Non-pigmented ciliary epithelial cell (primary cell): ENCODE results near the gene DAZAP1.
"Not testable (repeated sequence)": the region's sequence is repeated elsewhere in the genome, so short reads cannot be mapped to it uniquely, and the experiment has no call there.

ENCODE experiments used
- DNase-seq: peaks from one replicate; pipeline ENCODE4 v3.0.0-alpha.2; 2010; ENCODE audit warnings: low read depth

The DAZAP1 gene

DNA sequence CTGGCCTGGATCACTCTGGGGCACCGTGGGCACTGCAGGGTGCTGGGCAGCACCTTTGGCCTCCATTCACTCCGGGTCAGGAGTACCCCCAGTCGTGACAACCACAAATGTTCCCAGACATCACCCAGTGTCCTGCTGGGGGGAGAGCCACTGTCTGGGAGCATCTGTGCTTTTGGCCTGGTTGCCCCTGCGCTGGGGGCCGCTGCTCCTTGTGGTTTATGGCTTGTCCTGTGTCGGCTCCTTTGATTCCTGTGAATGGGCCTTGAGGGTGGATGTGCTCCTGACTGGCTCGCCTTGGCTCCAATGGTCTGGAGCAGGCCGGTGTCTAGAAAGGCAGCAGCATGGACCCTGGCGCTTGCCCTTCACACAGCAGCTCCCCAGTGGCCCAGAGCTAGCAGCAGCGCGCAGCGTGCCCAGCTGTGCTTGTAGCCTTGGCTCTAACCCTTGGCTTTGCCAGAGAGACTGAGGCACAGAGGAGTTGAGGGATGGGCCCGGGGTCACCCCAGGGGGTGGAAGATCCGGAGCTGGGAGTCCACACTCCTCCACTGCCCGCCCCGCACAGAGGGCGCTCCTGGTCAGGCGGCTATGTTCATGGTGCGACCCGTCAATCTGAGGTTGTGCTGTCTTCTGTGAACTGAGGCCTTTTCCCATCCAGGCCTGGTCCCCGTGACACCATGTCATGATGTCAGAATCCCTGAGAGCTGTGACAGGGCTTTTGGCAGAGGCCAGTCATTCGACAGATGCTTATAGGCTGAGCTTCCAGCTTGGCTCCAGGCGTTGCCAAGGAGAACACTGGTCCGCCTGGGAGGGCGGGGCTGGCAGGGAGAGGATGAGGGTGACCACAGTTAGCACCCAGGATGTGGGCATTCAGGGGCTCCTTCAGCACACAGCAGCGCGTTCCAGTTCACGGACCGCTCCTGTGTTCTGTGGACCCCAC, 4.1 kb downstream of the DAZAP1 start:
- DNase-seq, result no peak

DNA sequence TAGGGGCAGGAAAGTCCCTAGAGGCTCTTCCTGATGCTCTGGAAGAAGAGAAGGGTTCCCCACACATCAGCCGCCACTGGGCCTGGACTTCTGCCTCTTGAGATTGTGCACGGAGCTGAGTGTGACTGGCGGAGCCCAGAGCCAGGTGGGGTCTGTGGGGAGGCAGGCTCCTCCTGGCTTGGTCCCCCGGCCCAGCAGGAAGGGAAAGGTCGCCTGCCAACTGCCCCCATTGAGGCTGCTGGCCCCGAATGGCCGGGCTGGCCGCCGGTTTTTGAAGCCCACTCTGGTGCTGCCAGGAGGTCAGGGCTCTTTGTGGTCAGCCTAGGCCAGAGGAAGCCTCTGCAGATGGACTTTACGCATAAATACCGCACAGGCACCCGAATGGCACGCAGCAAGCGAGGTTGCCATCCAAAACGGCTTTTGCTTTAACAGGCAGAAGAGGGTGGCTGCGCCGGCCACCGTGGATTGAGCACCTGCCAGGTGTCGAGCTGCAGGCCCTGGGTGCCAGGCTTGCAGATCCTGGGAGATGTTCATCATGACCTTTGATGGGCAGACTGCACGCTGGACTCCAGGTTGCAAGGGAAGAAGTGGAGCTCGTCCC, 5.0 kb downstream of the DAZAP1 start:
- no peak for DNase-seq

DNA sequence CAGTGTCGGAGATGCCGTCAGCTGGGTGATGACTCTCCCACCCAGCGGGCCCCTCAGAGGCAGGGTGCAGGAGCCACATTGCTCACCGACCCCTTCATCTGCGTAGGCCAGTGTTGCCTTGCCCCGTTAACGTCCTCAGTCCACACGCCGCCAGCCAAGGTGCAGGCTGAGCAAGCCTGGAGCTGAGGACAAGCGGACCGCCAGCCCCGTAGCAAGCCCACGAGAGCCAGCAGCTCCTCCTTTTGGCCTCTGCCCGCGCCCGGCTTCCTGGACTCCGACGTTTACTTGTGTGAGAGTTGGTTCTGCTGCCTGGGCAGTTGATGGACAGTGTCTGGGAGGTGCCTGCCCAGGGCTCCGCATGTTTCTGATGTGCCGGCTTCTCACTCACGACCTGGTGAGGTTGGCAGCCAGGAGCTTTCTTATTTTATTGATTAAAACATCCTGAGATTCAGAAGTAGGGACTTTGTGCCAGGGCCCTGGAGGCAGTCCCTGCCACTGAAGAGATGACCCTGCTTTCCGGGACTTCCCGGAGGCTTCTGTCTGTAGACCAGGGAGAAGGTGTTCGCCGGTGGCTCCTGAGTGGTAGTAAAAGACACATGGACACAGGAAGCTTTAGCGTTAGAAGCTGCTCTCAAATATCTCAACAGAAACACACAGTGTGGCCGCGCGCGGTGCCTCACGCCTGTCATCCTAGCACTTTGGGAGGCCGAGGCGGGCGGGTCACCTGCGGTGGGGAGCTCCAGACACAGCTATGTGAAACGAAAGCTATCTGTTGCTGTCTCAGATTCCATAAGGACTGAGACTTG, 5.8 kb downstream of the DAZAP1 start:
- no peak for DNase-seq

DNA sequence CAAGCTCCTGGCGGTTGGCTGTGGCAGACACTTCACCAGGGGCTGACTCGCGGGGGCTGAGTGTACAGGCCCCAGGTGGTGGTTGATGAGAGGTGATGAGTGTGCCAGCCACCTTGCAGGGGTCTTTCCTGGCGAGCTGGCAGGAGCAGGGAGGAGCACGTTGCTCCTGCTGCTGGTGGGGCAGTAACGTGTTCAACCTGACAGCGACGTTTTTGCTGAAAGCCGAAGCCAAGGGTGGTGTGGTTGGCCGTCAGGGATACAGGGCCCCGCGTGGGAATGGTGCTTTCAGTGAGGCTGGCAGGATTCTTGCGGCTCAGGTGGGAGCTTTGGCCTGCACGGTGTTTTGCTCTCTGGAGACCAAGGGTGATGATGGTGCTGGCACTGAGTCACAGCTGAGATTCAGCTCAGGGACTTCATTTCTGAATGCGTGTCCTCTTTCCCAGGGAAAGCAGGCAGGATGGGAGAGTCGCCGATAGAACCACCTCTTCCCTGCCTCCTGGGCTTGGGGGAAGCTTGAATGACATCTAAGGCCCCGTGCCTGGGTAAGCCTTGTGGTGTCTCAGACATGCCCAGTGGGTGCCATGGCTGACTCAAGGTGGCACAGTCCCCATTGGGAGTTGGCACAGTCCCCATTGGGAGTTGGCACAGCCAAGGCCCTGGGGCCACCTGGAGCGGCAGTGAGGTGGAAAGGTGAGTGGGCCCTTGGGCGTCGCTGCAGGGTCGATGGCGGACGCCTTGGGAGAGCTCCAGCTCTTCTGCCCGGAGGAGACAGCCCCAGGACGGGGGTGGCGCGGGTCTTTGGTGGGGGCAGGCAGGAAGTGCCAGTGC, 8.8 kb downstream of the DAZAP1 start:
- no peak for DNase-seq

DNA sequence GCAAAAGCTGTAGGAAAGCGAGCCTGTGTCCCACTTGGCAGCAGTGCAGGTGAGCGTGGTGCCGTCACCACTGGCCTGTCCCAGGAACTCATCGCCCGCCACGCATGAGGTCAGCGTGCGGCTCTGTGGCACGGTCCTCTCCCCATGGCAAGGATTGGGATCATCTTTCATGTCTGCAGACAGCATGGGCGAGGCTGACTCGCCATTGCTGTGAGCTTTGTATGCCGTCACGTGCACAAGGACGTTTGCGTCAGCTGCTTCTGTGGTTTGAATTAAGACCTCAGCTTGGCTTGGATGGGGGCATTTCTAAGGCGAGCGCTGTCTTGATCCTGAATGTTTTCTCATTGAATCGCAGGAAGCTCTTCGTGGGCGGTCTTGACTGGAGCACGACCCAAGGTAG, 9.8 kb downstream of the DAZAP1 start:
- DNase-seq, result no peak

DNA sequence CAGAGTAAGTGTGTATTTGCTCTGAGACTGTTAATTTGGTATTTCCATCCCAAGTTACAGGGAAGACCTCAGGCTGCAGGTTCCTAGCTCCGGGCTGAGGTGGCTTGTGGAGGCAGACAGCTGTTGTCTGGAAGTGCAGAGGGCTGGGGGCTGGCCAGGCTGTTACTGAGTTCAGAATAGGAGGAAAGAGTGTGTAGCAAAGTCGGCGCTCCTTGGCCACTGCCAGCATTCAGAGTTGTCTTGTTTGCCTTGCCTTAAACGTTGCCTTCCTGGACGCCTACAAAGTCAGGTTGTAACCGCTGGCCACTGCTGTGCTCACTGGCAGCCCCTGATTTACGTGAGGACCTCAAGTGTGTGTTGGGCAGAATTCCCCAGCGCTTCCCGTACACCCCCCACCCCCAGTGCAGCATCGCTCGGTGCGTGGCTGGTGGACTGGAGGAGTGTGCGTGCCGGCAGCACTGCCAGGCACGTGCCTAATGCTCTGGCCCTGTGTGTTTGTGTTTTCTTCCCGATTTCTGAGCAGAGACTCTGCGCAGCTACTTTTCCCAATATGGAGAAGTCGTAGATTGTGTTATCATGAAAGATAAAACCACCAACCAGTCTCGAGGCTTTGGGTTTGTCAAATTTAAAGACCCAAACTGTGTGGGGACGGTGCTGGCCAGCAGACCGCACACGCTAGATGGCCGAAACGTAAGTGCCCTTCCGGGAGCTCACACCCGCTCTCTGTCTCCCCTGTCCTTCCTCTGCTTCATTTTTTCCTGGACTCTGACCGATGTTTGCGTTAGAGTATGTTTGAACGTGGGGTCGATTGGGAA, 10.5 kb downstream of the DAZAP1 start:
- DNase-seq, result no peak

DNA sequence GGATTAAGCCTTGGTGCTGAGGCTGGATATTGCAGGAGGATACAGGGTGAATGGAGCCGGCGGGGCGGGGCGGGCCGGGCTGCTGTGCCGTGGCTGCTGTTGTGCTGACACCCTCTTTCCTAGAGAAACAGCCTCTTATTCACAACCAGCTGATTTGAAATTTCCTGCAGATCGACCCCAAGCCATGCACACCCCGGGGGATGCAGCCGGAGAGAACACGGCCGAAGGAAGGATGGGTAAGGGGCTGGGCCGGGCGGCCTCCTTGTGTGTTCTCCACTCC, 11.1 kb downstream of the DAZAP1 start:
- DNase-seq, result no peak

DNA sequence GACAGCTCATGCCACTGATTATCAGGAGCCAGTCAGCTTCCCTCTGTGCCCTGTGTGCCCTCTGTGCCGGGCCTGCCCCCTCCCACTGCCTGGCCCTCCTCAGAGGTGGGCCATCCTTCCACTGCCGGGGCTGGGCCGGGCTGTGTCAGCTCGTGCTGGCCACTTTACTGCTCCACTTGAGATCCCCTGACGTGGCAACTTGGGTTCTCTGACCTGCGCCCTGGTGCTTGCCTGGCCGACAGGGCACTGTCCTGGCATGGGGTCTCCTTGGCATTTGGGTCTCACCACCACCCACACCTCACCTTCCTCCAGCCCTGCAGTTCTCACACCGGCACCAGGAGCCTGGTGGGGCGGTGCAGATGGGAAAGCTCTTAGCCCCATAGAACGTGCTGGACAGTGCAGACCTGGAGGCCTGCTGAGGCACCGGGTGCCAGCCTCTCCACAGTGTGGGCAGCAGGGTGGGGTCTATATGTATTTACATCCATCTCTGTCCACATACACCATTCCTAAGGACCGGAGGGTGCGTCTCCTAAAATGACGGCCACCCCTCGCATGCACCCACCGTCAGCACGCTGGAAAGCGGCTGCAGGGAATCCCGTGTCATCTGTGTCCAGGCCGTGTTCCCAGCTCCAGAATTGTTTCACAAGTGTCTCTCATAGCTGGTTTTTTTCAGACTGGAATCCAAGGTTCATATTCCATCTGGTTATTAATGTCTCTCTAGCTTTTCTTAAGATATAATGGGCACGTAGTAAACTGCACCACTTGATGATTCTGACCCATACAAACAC, 11.8 kb downstream of the DAZAP1 start:
- no peak for DNase-seq

DNA sequence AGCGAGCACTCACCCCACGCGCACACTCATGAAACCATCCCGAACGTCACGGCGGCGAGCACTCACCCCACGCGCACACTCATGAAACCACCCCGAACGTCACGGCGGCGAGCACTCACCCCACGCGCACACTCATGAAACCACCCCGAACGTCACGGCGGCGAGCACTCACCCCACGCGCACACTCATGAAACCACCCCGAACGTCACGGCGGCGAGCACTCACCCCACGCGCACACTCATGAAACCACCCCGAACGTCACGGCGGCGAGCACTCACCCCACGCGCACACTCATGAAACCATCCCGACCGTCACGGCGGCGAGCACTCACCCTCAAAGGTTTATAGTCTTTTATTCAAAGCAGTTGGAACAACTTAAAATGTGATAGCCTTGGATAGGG, 12.7 kb downstream of the DAZAP1 start:
- not testable (repeated sequence) for DNase-seq

DNA sequence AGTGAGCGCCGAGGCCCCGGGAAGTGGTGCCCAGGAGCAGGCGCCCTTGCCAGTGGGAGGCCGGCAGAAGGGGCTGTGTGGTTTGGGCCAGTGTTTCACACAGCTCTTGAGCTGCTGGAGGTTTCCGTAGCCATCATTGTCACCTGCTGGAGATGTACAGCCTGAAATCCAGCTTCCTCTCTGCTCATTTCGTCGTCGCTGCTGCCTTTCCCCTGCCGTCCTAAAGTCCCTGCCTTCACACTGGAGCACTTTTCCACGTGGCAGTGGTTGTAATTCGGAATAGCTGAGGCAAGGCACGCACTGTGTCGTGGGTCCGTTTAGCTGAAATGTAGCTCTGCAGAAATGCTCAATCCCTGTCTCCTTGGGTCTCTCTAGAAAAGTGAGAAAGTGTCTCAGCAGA, 13.2 kb downstream of the DAZAP1 start:
- DNase-seq, result no peak

DNA sequence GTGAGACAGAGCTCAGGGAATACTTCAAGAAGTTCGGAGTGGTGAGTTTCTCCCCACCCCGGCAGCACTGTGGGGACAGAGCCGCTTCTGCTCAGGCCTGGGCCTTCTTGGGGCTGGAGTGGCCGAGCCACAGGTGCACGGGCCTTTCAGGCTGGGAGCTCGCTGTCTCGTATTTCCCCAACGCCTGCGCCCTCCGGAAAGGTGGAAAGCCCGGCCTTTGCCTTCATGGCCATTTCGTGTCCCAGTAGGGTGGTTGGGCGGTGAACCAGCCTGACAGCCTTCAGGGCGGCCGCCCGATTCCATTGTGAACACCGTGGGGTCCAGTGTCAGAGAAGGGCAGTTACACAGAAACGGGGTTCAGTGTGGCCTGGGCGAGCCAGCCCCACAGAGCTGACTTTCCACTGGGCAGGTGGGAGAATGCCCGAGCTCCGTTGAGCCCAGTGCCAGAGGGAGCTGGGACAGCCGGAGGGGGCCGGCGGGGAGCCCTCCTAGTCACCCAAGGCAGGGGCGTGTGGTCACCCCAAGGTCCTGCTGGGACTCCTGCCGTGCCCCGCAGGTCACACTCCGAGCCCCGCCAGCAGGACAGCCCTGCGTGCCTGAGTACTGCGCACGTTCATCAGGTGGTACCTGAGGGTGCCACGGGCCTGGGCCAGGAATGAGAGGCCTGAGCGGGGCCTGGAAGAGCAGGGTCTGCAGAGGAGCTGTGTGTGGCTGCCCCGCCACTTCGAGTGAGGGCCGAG, 14.0 kb downstream of the DAZAP1 start:
- no peak for DNase-seq

DNA sequence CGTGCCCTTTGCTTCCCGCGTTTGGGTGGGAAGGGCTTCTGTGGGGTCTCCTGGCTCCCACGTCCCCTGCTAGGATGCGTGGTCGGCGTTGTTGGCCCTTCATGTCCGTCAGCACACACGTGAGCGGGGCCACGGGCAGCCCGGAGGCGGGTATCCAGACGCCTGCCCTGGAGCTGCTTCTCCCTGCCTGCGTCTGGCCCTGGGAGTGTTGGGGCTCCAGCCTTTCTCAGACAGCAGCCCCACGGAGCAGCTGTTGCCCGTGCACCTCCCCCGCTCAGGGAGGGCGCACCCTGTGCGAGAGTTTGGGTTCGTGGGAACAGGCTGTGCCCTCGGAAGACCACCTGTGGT, 14.5 kb downstream of the DAZAP1 start:
- DNase-seq, result no peak

DNA sequence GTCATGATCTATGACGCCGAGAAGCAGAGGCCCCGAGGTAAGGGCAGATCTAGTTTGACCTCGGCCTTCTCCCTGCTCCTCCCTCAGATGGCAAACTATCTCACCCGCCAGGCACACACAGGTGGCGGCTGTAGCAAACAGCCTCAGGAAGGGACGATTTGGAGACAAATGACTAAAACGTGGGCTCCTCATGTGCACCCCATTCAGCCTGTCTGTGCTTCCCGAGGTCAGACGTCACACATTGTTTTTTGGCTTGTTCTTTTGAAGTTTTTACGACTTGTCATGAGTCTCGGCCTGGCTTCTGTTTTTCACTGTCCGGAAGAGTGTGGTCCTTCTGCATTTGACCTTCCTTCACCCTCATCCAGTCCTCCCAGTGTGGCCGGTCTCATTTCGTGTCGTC, 15.0 kb downstream of the DAZAP1 start:
- DNase-seq, result no peak

DNA sequence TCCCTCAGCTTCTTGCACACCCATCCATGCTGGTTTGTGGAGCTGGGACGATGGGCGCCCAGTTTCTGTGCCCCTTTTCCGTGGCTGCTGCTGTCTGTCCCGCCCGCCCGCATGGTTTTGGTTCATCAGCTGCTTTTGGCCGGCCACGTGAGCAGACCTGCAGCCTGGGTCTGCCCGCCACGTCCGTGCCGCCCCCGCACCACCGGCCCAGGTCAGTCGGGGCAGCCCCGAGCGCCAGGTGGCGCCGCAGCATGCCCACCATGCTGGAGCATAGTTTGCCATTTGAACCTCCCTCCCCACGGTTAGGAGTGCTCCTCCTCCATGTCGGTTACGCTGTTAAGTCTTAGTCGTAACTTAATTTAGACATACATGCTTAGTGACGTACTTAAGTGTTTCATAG, 15.6 kb downstream of the DAZAP1 start:
- no peak for DNase-seq

DNA sequence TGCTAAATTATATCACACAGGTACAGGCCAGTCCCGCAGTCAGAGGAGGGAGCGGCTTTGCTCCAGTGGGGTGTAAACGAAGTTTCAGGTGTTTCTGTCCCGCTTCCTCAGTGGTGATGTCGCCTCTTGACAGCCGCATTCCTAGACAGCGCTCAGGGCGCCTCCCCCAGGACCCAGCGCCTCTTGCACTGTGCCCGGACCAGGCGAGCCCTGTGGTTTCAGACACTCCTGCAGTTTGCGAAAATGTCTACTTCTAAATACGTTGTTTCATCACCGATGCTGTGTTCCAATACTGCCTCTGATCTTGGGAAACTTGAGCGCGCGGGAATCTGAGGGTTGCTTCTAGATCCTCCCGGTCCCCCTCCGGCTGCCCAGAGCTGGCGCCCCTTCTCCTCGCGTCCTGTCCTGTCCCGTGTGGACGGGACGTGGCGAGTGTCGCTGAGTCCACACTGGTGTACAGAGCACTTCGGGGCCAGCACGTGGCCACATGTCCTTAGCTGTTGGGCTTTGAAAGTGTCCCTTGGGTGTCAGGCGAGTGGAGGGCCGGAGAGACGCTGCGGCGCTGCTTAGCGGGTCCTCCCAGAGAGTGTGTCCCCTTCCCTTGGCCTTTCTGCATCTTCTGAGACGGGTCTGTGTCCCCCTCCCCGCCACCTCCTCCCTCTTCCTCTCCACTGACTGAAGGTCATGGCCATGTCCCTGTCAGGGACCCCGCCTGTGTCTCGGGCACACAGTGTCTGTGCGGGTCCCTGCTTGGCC, 16.2 kb downstream of the DAZAP1 start:
- DNase-seq, result no peak

DNA sequence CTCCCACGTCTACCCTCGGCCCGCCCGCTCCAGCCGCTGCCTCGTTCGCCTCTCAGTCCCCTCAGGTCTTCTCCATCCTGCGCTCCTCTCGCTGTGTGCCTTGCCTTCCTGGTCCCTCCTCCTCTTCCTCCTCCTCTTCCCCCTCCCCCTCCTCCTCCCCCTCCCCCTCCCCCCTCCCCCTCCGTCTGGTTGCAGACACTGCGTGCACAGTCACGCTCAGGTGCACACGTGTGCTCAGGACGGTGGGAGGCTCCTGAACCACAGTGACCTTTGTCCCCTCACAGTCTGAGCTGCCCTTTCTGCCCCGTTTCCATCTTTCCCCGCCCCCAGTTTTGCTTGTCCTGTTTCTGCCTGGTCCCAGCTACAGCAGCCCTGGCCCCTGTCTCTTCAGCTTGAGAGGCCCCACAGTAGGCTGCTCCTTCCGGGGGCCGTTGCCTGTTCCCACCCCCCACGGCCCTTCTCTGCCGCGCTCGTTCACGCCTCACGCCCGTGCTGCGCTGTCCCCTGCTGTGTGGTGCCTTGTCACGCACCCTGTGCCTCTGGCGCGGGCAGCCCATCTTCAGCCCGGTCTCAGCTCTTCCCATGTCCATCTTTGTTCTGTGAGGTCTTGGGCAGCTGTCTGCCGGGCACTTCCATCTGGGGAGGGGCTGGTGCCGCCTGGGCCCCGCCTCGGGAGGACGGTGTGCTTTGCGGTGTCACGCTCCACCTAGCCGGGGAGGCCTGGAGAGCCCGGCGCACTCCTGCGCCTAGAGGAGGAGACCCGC, 17.0 kb downstream of the DAZAP1 start:
- no peak for DNase-seq

DNA sequence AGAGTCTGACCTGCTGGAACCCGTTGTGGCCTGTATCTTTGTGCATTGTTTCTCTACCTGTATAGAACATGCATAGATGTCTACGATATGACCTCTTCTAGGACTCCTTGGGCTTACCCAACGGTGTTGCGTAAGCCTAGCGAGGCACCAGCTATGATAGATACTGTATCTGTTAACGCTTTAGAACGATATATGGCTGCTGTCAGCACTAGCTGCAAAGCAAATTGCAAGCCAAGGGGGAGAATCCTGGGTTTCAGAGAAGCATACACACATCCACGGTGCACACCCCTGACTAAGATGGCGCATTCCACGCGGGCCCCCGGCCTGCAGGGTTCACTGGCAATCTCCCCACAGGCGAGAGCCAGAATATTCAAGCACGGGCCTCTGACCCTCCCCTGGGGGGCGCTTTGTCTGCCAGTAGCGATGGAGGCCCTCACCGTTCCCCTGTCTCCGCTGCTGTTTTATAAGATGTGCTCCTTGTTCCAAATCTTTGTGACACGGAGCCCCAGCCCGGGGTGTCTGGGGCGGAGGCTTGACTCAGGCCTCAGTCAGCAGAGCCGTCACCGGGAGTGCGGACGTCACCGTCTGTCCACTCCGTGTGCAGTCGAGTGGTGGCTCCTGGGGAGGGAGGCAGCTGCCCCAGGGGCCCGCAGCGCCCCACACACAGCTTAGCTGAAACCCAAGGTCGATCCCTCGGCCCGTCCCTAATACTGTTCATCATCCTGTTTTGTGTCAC, 17.9 kb downstream of the DAZAP1 start:
- no peak for DNase-seq

DNA sequence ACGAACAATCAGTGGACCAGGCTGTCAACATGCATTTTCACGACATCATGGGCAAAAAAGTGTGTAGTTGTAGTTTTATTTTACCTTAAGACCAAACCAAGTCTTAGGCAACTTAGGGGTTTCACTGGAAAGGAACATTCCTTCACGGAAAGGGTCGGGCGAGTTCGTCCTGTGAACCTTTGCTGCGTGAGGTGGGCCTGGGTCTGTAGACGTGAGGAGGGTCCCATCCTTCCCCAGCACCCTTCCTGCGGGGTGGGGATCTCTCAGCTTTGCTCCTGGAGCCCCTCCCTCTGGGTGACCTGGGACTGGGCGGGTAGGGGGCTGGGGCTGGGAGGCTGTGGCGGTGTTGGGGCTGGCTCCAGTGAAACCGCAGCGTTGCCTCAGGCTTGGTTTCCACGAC, 18.5 kb downstream of the DAZAP1 start:
- DNase-seq, result no peak
